CD14-positive monocyte (primary cell): Measurements from ENCODE around the gene PSKH1. TPM values are rescaled to one million over a fixed set of nuclear protein-coding genes. Genes with fewer than 3 reads are reported as not detected.
A peak's percentile ranks its signal among the peaks of the same experiment; 100 is the strongest.

ENCODE experiments used
- DNase-seq, 3 donors: peaks; one replicate each; pipeline ENCODE4 v3.0.0-alpha.2; 2011 to 2022
- H2AFZ ChIP-seq: 2 replicates; pipeline ENCODE4 v1.6.0; 2012; ENCODE audit warnings: mild to moderate bottlenecking, low read depth, low read length, inconsistent platforms; ENCODE audit not compliant: insufficient read depth, poor library complexity, severe bottlenecking
- H3K27ac ChIP-seq, 2 donors: 1 replicate in 1 of 2; 2 replicates in 1 of 2; pipeline ENCODE4 v1.5.1; 2012 to 2013; ENCODE audit warnings: low read length in 2 of 2, control low read depth in 1 of 2, inconsistent platforms in 1 of 2, low read depth in 1 of 2, mild to moderate bottlenecking in 1 of 2
- H3K27me3 ChIP-seq, 2 donors: one replicate each; pipeline versions ENCODE4 v1.6.0 to v1.6.1; 2011 to 2013; ENCODE audit warnings: low read length in 2 of 2; ENCODE audit not compliant: control insufficient read depth in 2 of 2, insufficient read depth in 2 of 2
- H3K36me3 ChIP-seq, 2 donors: replicated peaks in 1 of 2; 1 replicate in 1 of 2; 2 replicates in 1 of 2; pipeline versions ENCODE4 v1.5.1 to v1.6.1; 2012 to 2013; ENCODE audit warnings: low read length in 2 of 2, control low read depth in 1 of 2, inconsistent platforms in 1 of 2, mild to moderate bottlenecking in 1 of 2; ENCODE audit not compliant: insufficient read depth in 2 of 2, control insufficient read depth in 1 of 2
- H3K4me1 ChIP-seq, 2 donors: 1 replicate in 1 of 2; 2 replicates in 1 of 2; pipeline versions ENCODE4 v1.5.1 to v1.6.1; 2012 to 2013; ENCODE audit warnings: low read length in 2 of 2, control low read depth in 1 of 2, inconsistent platforms in 1 of 2, mild to moderate bottlenecking in 1 of 2, moderate library complexity in 1 of 2; ENCODE audit not compliant: insufficient read depth in 2 of 2, control insufficient read depth in 1 of 2
- H3K4me2 ChIP-seq: replicated peaks from 2 replicates; pipeline ENCODE3; 2012; ENCODE audit warnings: low read length, moderate library complexity, mild to moderate bottlenecking; ENCODE audit not compliant: poor library complexity, severe bottlenecking; ENCODE audit errors: extremely low read depth
- H3K4me3 ChIP-seq, 3 experiments: fragments of 200-600 bp in 1 of 3; sonication (generic) in 1 of 3; replicated peaks in 1 of 3; 1 replicate in 2 of 3; 2 replicates in 1 of 3; pipeline ENCODE4 v1.5.1; 2011 to 2013; ENCODE audit warnings: low read length in 3 of 3, mild to moderate bottlenecking in 3 of 3, control low read depth in 2 of 3, low read depth in 2 of 3, inconsistent platforms in 1 of 3, moderate library complexity in 1 of 3
- H3K79me2 ChIP-seq: 2 replicates; pipeline ENCODE4 v1.6.0; 2012; ENCODE audit warnings: mild to moderate bottlenecking, control low read depth, inconsistent platforms, low read length, moderate library complexity; ENCODE audit not compliant: insufficient read depth
- H3K9ac ChIP-seq: 2 replicates; pipeline ENCODE4 v1.6.0; 2017; ENCODE audit warnings: low read length, mild to moderate bottlenecking; ENCODE audit not compliant: insufficient read depth, poor library complexity, severe bottlenecking
- H3K9me3 ChIP-seq, 2 donors: replicated peaks in 1 of 2; 1 replicate in 1 of 2; 2 replicates in 1 of 2; pipeline versions ENCODE4 v1.5.1 to v1.6.1; 2012 to 2013; ENCODE audit warnings: low read length in 2 of 2, control low read depth in 1 of 2; ENCODE audit not compliant: control insufficient read depth in 1 of 2, insufficient read depth in 1 of 2
- H4K20me1 ChIP-seq: 2 replicates; pipeline ENCODE4 v1.6.0; 2012; ENCODE audit warnings: mild to moderate bottlenecking, low read length, control low read depth, moderate library complexity; ENCODE audit not compliant: insufficient read depth
- H3K27ac Mint-ChIP-seq, 7 donors: one replicate each; pipeline ENCODE4 v1.8.0; 2020; ENCODE audit warnings: mild to moderate bottlenecking in 7 of 7, mixed read lengths in 7 of 7, moderate library complexity in 6 of 7, inconsistent platforms in 2 of 7
- H3K27me3 Mint-ChIP-seq, 3 donors: one replicate each; pipeline ENCODE4 v1.8.0; 2021 to 2022; ENCODE audit warnings: low read depth in 3 of 3, mild to moderate bottlenecking in 3 of 3, mixed read lengths in 3 of 3, moderate library complexity in 3 of 3, inconsistent platforms in 1 of 3
- H3K36me3 Mint-ChIP-seq, 2 donors: one replicate each; pipeline ENCODE4 v1.8.0; 2020; ENCODE audit warnings: mixed read lengths in 2 of 2, inconsistent platforms in 1 of 2, mild to moderate bottlenecking in 1 of 2
- H3K4me1 Mint-ChIP-seq: one replicate; pipeline ENCODE4 v1.8.0; 2020; ENCODE audit warnings: mild to moderate bottlenecking, mixed read lengths
- H3K4me3 Mint-ChIP-seq, 2 donors: one replicate each; pipeline ENCODE4 v1.8.0; 2020; ENCODE audit warnings: mild to moderate bottlenecking in 2 of 2, mixed read lengths in 2 of 2, moderate library complexity in 1 of 2
- H3K9me3 Mint-ChIP-seq, 7 donors: one replicate each; pipeline ENCODE4 v1.8.0; 2020 to 2022; ENCODE audit warnings: mixed read lengths in 7 of 7, mild to moderate bottlenecking in 6 of 7, moderate library complexity in 6 of 7, inconsistent platforms in 2 of 7
- CTCF ChIP-seq: fragments of 200-600 bp; IDR thresholded peaks from one replicate; pipeline ENCODE4 v1.8.0; 2022; ENCODE audit warnings: antibody characterized with exemption, mild to moderate bottlenecking
- WGBS: methylation state at CpG from one replicate; pipeline ENCODE4 v1.1.5; 2013; ENCODE audit warnings: missing lambda C conversion rate; ENCODE audit not compliant: insufficient coverage; 5-methylcytosine and 5-hydroxymethylcytosine counted together
- intact Hi-C, 2 donors: fragments of 100-400 bp; cut with micrococcal nuclease; formaldehyde crosslinking; loops; one replicate each; pipeline versions ENCODE4 v1.15.0 to v1.15.1; 2023
- polyA plus RNA-seq, 3 donors: library from polyadenylated mRNA; depleted of rRNA in 1 of 3; unstranded in 2 of 3; stranded (reverse) in 1 of 3; fragments of 300-500 nt in 2 of 3; fragments of >200 nt in 1 of 3; fragmentation: Illumina TruSeq in 2 of 3; gene quantifications; 1 replicate in 2 of 3; 2 replicates in 1 of 3; pipeline ENCODE4 v1.2.3, GENCODE V29; 2012 to 2021

The PSKH1 gene
- polyA plus RNA-seq, 3 donors, result 11.0 to 19.7 (median 16.8) TPM

GRCh38 chr16:67943619-67944504 is 50.8 kb downstream of the PSKH1 start, which contains the start of gene LCAT:
Gene LCAT (minus strand): TSS chr16:67944120. CDS start chr16:67944101, 19 bp downstream.
- no peaks in the 10 kb centered on the region for H3K79me2 ChIP-seq
- intact Hi-C loops, result no loop called here
- Mint-ChIP-seq H3K36me3 (peaks cover 41 to 74% of the 10 kb centered on the region in 2 donors), H3K9me3 (no peaks in the 10 kb centered on the region), H3K4me3 (no peak within 1 kb of the TSS), H3K27me3 (peaks cover 0 to 5% (median 2%) of the 10 kb centered on the region in 3 donors), H3K4me1 (peaks cover 8% of the 10 kb centered on the region), H3K27ac (peak within 1 kb of the TSS in 4 of 7 donors; percentile 26 to 74 (median 44))
- peaks cover 64 to 66% of the 10 kb centered on the region in 2 donors for H3K36me3 ChIP-seq
- no peaks in the 10 kb centered on the region for H3K27me3 ChIP-seq
- no peaks in the 10 kb centered on the region for H3K9me3 ChIP-seq
- no peak within 1 kb of the TSS for H3K4me3 ChIP-seq
- WGBS, result 89% methylated on average over 19 of the region's 23 CpGs
- no peak within 1 kb of the TSS for H2AFZ ChIP-seq
- no peak within 1 kb of the TSS for H3K9ac ChIP-seq
- no peak within 1 kb of the TSS for H3K27ac ChIP-seq
- H3K4me1 ChIP-seq, result peaks cover 7 to 8% of the 10 kb centered on the region in 2 donors
- TF ChIP-seq CTCF, result no peak
- no peak within 1 kb of the TSS for H3K4me2 ChIP-seq
- DNase-seq, result no peak
- peaks cover 12% of the 10 kb centered on the region for H4K20me1 ChIP-seq

- Mint-ChIP-seq H3K4me3 (no peak overlapping the region), H3K27ac (peak overlapping the region in 1 of 7 donors; percentile 14), H3K4me1 (peaks cover 6% of the 10 kb centered on the region), H3K27me3 (peaks cover 0 to 3% (median 2%) of the 10 kb centered on the region in 3 donors), H3K9me3 (no peaks in the 10 kb centered on the region), H3K36me3 (peaks cover 43 to 79% of the 10 kb centered on the region in 2 donors)
- WGBS, result 97% methylated on average over 21 of the region's 24 CpGs
- DNase-seq, result no peak
- Histone ChIP-seq H2AFZ (no peak overlapping the region), H3K4me3 (no peak overlapping the region), H3K79me2 (no peaks in the 10 kb centered on the region), H3K9ac (no peak overlapping the region), H3K4me1 (peaks cover 6 to 7% of the 10 kb centered on the region in 2 donors), H3K36me3 (peaks cover 72 to 74% of the 10 kb centered on the region in 2 donors), H4K20me1 (peaks cover 10% of the 10 kb centered on the region), H3K27ac (no peak overlapping the region), H3K4me2 (no peak overlapping the region), H3K9me3 (no peaks in the 10 kb centered on the region), H3K27me3 (no peaks in the 10 kb centered on the region)
- TF ChIP-seq CTCF, result no peak
- intact Hi-C loops, result no loop called here
These were observed 51.8 kb downstream of the PSKH1 start for GRCh38 chr16:67944690-67945391.
